Measurements from ENCODE around the gene BTG2.

Gene BTG2

GRCh38 chr1:203346769-203347102 lies 41.4 kb downstream of the BTG2 start:
- DNase-seq (ENCODE audit: insufficient read length, low spot score) (no peak), FAIRE-seq (no peak)
- no peak for TF ChIP-seq POLR2AphosphoS5 (IDR thresholded peaks at IDR 0.05; ENCODE audit: low read depth, low read length)
- TF ChIP-seq TAF1 (IDR thresholded peaks at IDR 0.05; ENCODE audit: low read depth, low read length) = no peak
- TF ChIP-seq PAX5 (IDR thresholded peaks at IDR 0.05; ENCODE audit: insufficient read depth, low read length, severe bottlenecking) = no peak
- no peak for TF ChIP-seq POLR2A (IDR thresholded peaks at IDR 0.05; ENCODE audit: low read depth, low read length)
- TF ChIP-seq POU2F2 (IDR thresholded peaks at IDR 0.05; ENCODE audit: low read depth, low read length) = no peak
- TF ChIP-seq SPI1 (IDR thresholded peaks at IDR 0.05; ENCODE audit: low read depth, low read length) = no peak

GRCh38 chr1:203349166-203349565 lies 43.8 kb downstream of the BTG2 start:
- DNase-seq (ENCODE audit: insufficient read length, low spot score) (no peak), FAIRE-seq (no peak)
- TF ChIP-seq POLR2AphosphoS5 (IDR thresholded peaks at IDR 0.05; ENCODE audit: low read depth, low read length) (no peak), PAX5 (IDR thresholded peaks at IDR 0.05; ENCODE audit: insufficient read depth, low read length, severe bottlenecking) (no peak), TAF1 (IDR thresholded peaks at IDR 0.05; ENCODE audit: low read depth, low read length) (no peak)

GRCh38 chr1:203349773-203350524 lies 44.6 kb downstream of the BTG2 start:
- FAIRE-seq (no peak), DNase-seq (ENCODE audit: insufficient read length, low spot score) (no peak)
- TF ChIP-seq POU2F2 (IDR thresholded peaks at IDR 0.05; ENCODE audit: low read depth, low read length) = no peak
- TF ChIP-seq POLR2A (IDR thresholded peaks at IDR 0.05; ENCODE audit: low read depth, low read length) = no peak
- TF ChIP-seq SPI1 (IDR thresholded peaks at IDR 0.05; ENCODE audit: low read depth, low read length) = no peak
- TF ChIP-seq PAX5 (IDR thresholded peaks at IDR 0.05; ENCODE audit: insufficient read depth, low read length, severe bottlenecking) = no peak
- no peak for TF ChIP-seq POLR2AphosphoS5 (IDR thresholded peaks at IDR 0.05; ENCODE audit: low read depth, low read length)

- TF ChIP-seq SPI1 (IDR thresholded peaks at IDR 0.05; ENCODE audit: low read depth, low read length) (no peak), TAF1 (IDR thresholded peaks at IDR 0.05; ENCODE audit: low read depth, low read length) (no peak), POLR2A (IDR thresholded peaks at IDR 0.05; ENCODE audit: low read depth, low read length) (no peak), PAX5 (IDR thresholded peaks at IDR 0.05; ENCODE audit: insufficient read depth, low read length, severe bottlenecking) (no peak), POLR2AphosphoS5 (IDR thresholded peaks at IDR 0.05; ENCODE audit: low read depth, low read length) (no peak), POU2F2 (IDR thresholded peaks at IDR 0.05; ENCODE audit: low read depth, low read length) (no peak)
- DNase-seq (ENCODE audit: insufficient read length, low spot score) (no peak), FAIRE-seq (peak; percentile 55)
Observed at GRCh38 chr1:203351037-203351625, 45.8 kb downstream of the BTG2 start, which contains the start of gene FMOD. TSS of gene FMOD (minus strand) at chr1:203351122. CDS start at chr1:203348270, 2,852 bp downstream.

- DNase-seq (ENCODE audit: insufficient read length, low spot score) (no peak), FAIRE-seq (no peak)
- TF ChIP-seq POU2F2 (IDR thresholded peaks at IDR 0.05; ENCODE audit: low read depth, low read length) (no peak), POLR2A (IDR thresholded peaks at IDR 0.05; ENCODE audit: low read depth, low read length) (no peak), PAX5 (IDR thresholded peaks at IDR 0.05; ENCODE audit: insufficient read depth, low read length, severe bottlenecking) (no peak), POLR2AphosphoS5 (IDR thresholded peaks at IDR 0.05; ENCODE audit: low read depth, low read length) (no peak), SPI1 (IDR thresholded peaks at IDR 0.05; ENCODE audit: low read depth, low read length) (no peak), TAF1 (IDR thresholded peaks at IDR 0.05; ENCODE audit: low read depth, low read length) (no peak)
Observed at GRCh38 chr1:203353486-203353885, 48.2 kb downstream of the BTG2 start.

- FAIRE-seq (no peak), DNase-seq (ENCODE audit: insufficient read length, low spot score) (no peak)
- TF ChIP-seq TAF1 (IDR thresholded peaks at IDR 0.05; ENCODE audit: low read depth, low read length) = no peak
- no peak for TF ChIP-seq POLR2A (IDR thresholded peaks at IDR 0.05; ENCODE audit: low read depth, low read length)
- TF ChIP-seq PAX5 (IDR thresholded peaks at IDR 0.05; ENCODE audit: insufficient read depth, low read length, severe bottlenecking) = no peak
- TF ChIP-seq POU2F2 (IDR thresholded peaks at IDR 0.05; ENCODE audit: low read depth, low read length) = no peak
- no peak for TF ChIP-seq SPI1 (IDR thresholded peaks at IDR 0.05; ENCODE audit: low read depth, low read length)
- TF ChIP-seq POLR2AphosphoS5 (IDR thresholded peaks at IDR 0.05; ENCODE audit: low read depth, low read length) = no peak
Observed at GRCh38 chr1:203354246-203354645, 48.9 kb downstream of the BTG2 start.

GRCh38 chr1:203359010-203359571 lies 53.8 kb downstream of the BTG2 start:
- FAIRE-seq = no peak
- no peak for TF ChIP-seq PAX5 (IDR thresholded peaks at IDR 0.05; ENCODE audit: insufficient read depth, low read length, severe bottlenecking)
- no peak for TF ChIP-seq POLR2A (IDR thresholded peaks at IDR 0.05; ENCODE audit: low read depth, low read length)
- no peak for TF ChIP-seq POLR2AphosphoS5 (IDR thresholded peaks at IDR 0.05; ENCODE audit: low read depth, low read length)
- TF ChIP-seq POU2F2 (IDR thresholded peaks at IDR 0.05; ENCODE audit: low read depth, low read length) = no peak
- TF ChIP-seq SPI1 (IDR thresholded peaks at IDR 0.05; ENCODE audit: low read depth, low read length) = no peak
- TF ChIP-seq TAF1 (IDR thresholded peaks at IDR 0.05; ENCODE audit: low read depth, low read length) = no peak
- DNase-seq (ENCODE audit: insufficient read length, low spot score) = no peak

Data from GM12891 (cell line).